WTC11 (cell line): Measurements from ENCODE around the gene CD40LG. TPM values are rescaled to one million over a fixed set of nuclear protein-coding genes. Genes with fewer than 3 reads are reported as not detected.

Experiments used
- ATAC-seq: fragments of 200-7000 bp; cut with Tn5 transposase; 2 replicates; pipeline ENCODE4 v1.10.0; 2021; ENCODE audit warnings: mild to moderate bottlenecking, moderate library complexity
- CTCF ChIA-PET: fragments of 300-600 bp; sonication (Branson Sonifier 250); formaldehyde crosslinking; loops from one replicate; lab custom pipeline; 2021; ENCODE audit warnings: antibody characterized with exemption; lab: Charles Lee
- POLR2A ChIA-PET: fragments of 350-600 bp; sonication (Branson Sonifier 250); formaldehyde crosslinking; loops from one replicate; lab custom pipeline; 2021; ENCODE audit warnings: antibody characterized with exemption; lab: Charles Lee
- DNase-seq: peaks from one replicate; pipeline ENCODE4 v3.0.0; 2021; ENCODE audit warnings: low spot score
- H3K27ac Mint-ChIP-seq: 2 replicates; pipeline ENCODE4 v1.8.0; 2021; ENCODE audit warnings: mixed read lengths
- H3K27me3 Mint-ChIP-seq: 2 replicates; pipeline ENCODE4 v1.8.0; 2021; ENCODE audit warnings: low read depth, mild to moderate bottlenecking, moderate library complexity, mixed read lengths
- H3K36me3 Mint-ChIP-seq: 2 replicates; pipeline ENCODE4 v1.8.0; 2021; ENCODE audit warnings: mixed read lengths
- H3K4me1 Mint-ChIP-seq: 2 replicates; pipeline ENCODE4 v1.8.0; 2022; ENCODE audit warnings: mixed read lengths
- H3K4me3 Mint-ChIP-seq: 2 replicates; pipeline ENCODE4 v1.8.0; 2021; ENCODE audit warnings: mild to moderate bottlenecking, moderate library complexity, mixed read lengths
- H3K9me3 Mint-ChIP-seq: 2 replicates; pipeline ENCODE4 v1.8.0; 2021; ENCODE audit warnings: mixed read lengths
- CTCF ChIP-seq: fragments of 200-600 bp; IDR thresholded peaks from 2 replicates; pipeline ENCODE4 v1.8.0; 2022; ENCODE audit warnings: antibody characterized with exemption
- EMX1 ChIP-seq: fragments of 250-450 bp; sonication (Bioruptor Pico); IDR thresholded peaks from 2 replicates; pipeline ENCODE4 v1.8.0; 2021; ENCODE audit warnings: mild to moderate bottlenecking
- ESRRA ChIP-seq: sonication (generic); formaldehyde crosslinking; IDR thresholded peaks from 2 replicates; pipeline ENCODE4 v1.8.1; 2022; ENCODE audit warnings: mild to moderate bottlenecking, missing genetic modification reagents, borderline replicate concordance
- FOXK1 ChIP-seq: sonication (generic); formaldehyde crosslinking; IDR thresholded peaks from 2 replicates; pipeline ENCODE4 v1.8.0; 2022; ENCODE audit warnings: mild to moderate bottlenecking, moderate library complexity, missing genetic modification reagents
- GABPB1 ChIP-seq: sonication (generic); formaldehyde crosslinking; IDR thresholded peaks from 2 replicates; pipeline ENCODE4 v1.8.1; 2023; ENCODE audit warnings: mild to moderate bottlenecking, missing genetic modification reagents
- MXD4 ChIP-seq: fragments of 250-450 bp; sonication (Bioruptor Pico); IDR thresholded peaks from 2 replicates; pipeline ENCODE4 v1.8.0; 2021; ENCODE audit warnings: mild to moderate bottlenecking, moderate library complexity, borderline replicate concordance
- MYBL2 ChIP-seq: sonication (generic); formaldehyde crosslinking; IDR thresholded peaks from 2 replicates; pipeline ENCODE4 v1.8.1; 2023; ENCODE audit warnings: mild to moderate bottlenecking, moderate library complexity, missing genetic modification reagents
- NFATC4 ChIP-seq: fragments of 250-450 bp; sonication (Bioruptor Pico); IDR thresholded peaks from 2 replicates; pipeline ENCODE4 v1.9.0; 2021; ENCODE audit warnings: mild to moderate bottlenecking
- OVOL2 ChIP-seq: fragments of 250-450 bp; sonication (Bioruptor Pico); IDR thresholded peaks from 2 replicates; pipeline ENCODE4 v1.9.0; 2021; ENCODE audit warnings: mild to moderate bottlenecking, borderline replicate concordance
- PRRX2 ChIP-seq: fragments of 250-450 bp; sonication (Bioruptor Pico); IDR thresholded peaks from 2 replicates; pipeline ENCODE4 v1.8.0; 2021; ENCODE audit warnings: mild to moderate bottlenecking
- RORB ChIP-seq: fragments of 250-450 bp; sonication (Bioruptor Pico); IDR thresholded peaks from 2 replicates; pipeline ENCODE4 v1.9.0; 2021; ENCODE audit warnings: mild to moderate bottlenecking
- SMAD3 ChIP-seq: sonication (generic); formaldehyde crosslinking; IDR thresholded peaks from 2 replicates; pipeline ENCODE4 v1.8.0; 2022; ENCODE audit warnings: missing genetic modification reagents, mild to moderate bottlenecking, borderline replicate concordance
- SMAD4 ChIP-seq: sonication (generic); formaldehyde crosslinking; IDR thresholded peaks from 2 replicates; pipeline ENCODE4 v1.8.0; 2022; ENCODE audit warnings: mild to moderate bottlenecking, missing genetic modification reagents
- SP1 ChIP-seq: sonication (generic); formaldehyde crosslinking; conservative IDR thresholded peaks from 2 replicates; pipeline ENCODE4 v1.8.1; 2022; ENCODE audit warnings: missing genetic modification reagents
- TEAD1 ChIP-seq: sonication (generic); formaldehyde crosslinking; IDR thresholded peaks from 2 replicates; pipeline ENCODE4 v1.8.0; 2022; ENCODE audit warnings: mild to moderate bottlenecking, missing genetic modification reagents
- TP53 ChIP-seq: sonication (generic); formaldehyde crosslinking; IDR thresholded peaks from 2 replicates; pipeline ENCODE4 v1.8.1; 2023; ENCODE audit warnings: mild to moderate bottlenecking, missing genetic modification reagents
- ZNF263 ChIP-seq: sonication (generic); formaldehyde crosslinking; IDR thresholded peaks from 2 replicates; pipeline ENCODE4 v1.8.1; 2022; ENCODE audit warnings: low read depth, mild to moderate bottlenecking, moderate library complexity, missing genetic modification reagents
- ZNF281 ChIP-seq: sonication (generic); formaldehyde crosslinking; IDR thresholded peaks from 2 replicates; pipeline ENCODE4 v1.8.0; 2023; ENCODE audit warnings: mild to moderate bottlenecking, missing genetic modification reagents
- ZNF425 ChIP-seq: fragments of 250-450 bp; sonication (Bioruptor Pico); conservative IDR thresholded peaks from 2 replicates; pipeline ENCODE4 v1.9.0; 2021; ENCODE audit warnings: mild to moderate bottlenecking
- total RNA-seq: library from RNA; stranded (reverse); gene quantifications from 3 replicates; pipeline ENCODE4 v1.2.3, GENCODE V29; 2021
- TF ChIP-seq, protein P1 (sequence below): sonication (generic); formaldehyde crosslinking; IDR thresholded peaks from 2 replicates; pipeline ENCODE4 v1.8.1; 2023; ENCODE audit warnings: mild to moderate bottlenecking, missing genetic modification reagents

The CD40LG gene
- total RNA-seq, 1 experiment from 2014 or later: not detected

GRCh38 chrX:136666088-136666487, 18.1 kb downstream of the CD40LG start:
- no peak for ATAC-seq
- no peak overlapping the region for H3K27ac Mint-ChIP-seq
- CTCF ChIA-PET: no interaction called here
- peaks cover 4% of the 10 kb centered on the region for H3K4me1 Mint-ChIP-seq
- TF ChIP-seq MXD4 (CRISPR knock-in tag): no peak
- no peak for TF ChIP-seq CTCF
- no peak for TF ChIP-seq SMAD3
- TF ChIP-seq ESRRA: no peak
- TF ChIP-seq ZNF263 (CRISPR knock-in tag): no peak
- TF ChIP-seq TEAD1 (CRISPR knock-in tag): no peak
- no peak for TF ChIP-seq ZNF425 (CRISPR knock-in tag)
- no peak for TF ChIP-seq SP1 (CRISPR knock-in tag)
- TF ChIP-seq GABPB1: no peak
- no peak for TF ChIP-seq NFATC4 (CRISPR knock-in tag)
- TF ChIP-seq OVOL2 (CRISPR knock-in tag): no peak
- no peak for TF ChIP-seq MYBL2 (CRISPR knock-in tag)
- TF ChIP-seq PRRX2: no peak
- no peak for TF ChIP-seq FOXK1 (CRISPR knock-in tag)
- no peak for TF ChIP-seq ZNF281 (CRISPR knock-in tag)
- no peak for TF ChIP-seq EMX1
- no peak for TF ChIP-seq TP53
- TF ChIP-seq SMAD4: no peak
- no peak for TF ChIP-seq RORB (CRISPR knock-in tag)
- TF ChIP-seq, protein P1, sequence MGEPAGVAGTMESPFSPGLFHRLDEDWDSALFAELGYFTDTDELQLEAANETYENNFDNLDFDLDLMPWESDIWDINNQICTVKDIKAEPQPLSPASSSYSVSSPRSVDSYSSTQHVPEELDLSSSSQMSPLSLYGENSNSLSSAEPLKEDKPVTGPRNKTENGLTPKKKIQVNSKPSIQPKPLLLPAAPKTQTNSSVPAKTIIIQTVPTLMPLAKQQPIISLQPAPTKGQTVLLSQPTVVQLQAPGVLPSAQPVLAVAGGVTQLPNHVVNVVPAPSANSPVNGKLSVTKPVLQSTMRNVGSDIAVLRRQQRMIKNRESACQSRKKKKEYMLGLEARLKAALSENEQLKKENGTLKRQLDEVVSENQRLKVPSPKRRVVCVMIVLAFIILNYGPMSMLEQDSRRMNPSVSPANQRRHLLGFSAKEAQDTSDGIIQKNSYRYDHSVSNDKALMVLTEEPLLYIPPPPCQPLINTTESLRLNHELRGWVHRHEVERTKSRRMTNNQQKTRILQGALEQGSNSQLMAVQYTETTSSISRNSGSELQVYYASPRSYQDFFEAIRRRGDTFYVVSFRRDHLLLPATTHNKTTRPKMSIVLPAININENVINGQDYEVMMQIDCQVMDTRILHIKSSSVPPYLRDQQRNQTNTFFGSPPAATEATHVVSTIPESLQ: no peak
- TF ChIP-seq, all 79 proteins: peak for 0
- no peak for DNase-seq
- Mint-ChIP-seq H3K4me3 (no peak overlapping the region), H3K27me3 (peaks cover 3% of the 10 kb centered on the region), H3K36me3 (no peaks in the 10 kb centered on the region), H3K9me3 (peaks cover 16% of the 10 kb centered on the region)
- POLR2A ChIA-PET: no interaction called here
